Measurements from ENCODE around the gene C1QTNF7.

Gene C1QTNF7

DNA sequence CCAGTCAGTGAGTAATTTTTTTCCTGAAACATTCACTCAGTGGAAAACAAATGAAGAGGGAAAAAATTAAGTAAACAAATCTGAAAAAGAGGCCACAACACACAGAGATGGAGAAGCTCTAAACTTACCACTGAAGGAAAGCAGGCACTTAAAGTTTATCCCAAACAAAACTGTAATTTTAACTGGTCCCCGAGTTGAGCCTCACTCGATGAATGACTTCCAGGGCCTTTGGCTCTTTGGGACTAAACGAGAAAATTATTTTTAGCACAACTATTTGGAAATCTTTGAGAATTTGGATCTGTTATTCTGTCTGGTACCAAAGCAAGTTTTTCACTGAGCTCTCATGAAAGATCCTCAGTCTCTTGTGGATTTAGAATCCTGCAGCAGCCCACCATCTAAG lies at the start of gene C1QTNF7:
Gene C1QTNF7, plus strand, starts transcription at position 333 of the 400 bp plus-strand sequence. CDS start 7,711 bp downstream, outside the sequence.
- DNase-seq (ENCODE audit: low spot score) = no peak

- peak; percentile 31 for DNase-seq (ENCODE audit: low spot score)
These were observed 49.8 kb upstream of the C1QTNF7 start for GRCh38 chr4:15378062-15378461.

DNA sequence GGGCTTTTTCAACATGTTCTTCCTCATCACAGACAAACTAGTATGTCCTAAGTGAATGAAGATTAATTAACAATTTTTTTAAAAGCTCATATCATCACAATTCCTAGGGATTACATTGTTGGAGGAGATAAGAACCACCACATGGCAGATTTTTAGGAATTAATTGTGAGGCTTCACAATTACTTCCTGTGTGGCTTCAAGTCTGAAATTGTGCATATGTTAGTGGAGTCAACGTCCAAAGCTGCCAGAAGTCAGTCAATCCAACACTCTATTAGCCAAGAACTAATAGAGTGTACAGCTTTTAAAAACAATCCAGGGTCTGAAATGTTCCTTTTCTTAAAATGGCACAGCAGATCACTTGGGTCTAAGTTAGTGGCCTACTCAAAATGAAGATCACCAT lies 49.3 kb upstream of the C1QTNF7 start:
- no peak for DNase-seq (ENCODE audit: low spot score)

GRCh38 chr4:15381806-15382338 lies 46.0 kb upstream of the C1QTNF7 start:
- no peak for DNase-seq (ENCODE audit: low spot score)

GRCh38 chr4:15382669-15383273 lies 45.1 kb upstream of the C1QTNF7 start:
- DNase-seq (ENCODE audit: low spot score) = no peak

GRCh38 chr4:15385515-15385914 lies 42.3 kb upstream of the C1QTNF7 start:
- DNase-seq (ENCODE audit: low spot score) = no peak

DNA sequence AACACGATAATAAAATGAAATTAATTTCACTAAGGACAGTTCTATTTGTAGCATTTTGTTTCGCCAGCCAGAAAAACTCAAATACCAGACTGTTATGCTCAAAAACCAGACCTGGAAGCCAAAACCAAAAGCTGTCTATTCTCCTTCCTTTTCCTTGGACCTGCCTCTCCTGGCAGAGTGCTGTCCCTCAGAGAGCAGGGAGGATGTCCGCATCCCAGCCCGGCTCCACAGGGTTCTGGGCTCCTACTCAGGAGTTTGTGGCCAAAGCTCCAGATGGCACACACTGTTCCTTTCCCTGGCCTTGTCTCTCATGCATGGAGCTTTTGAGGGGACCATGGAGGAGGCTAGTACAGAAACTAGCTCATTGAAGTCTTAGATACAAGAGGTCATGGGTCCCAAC lies 41.9 kb upstream of the C1QTNF7 start:
- DNase-seq (ENCODE audit: low spot score) = peak; percentile 18

DNA sequence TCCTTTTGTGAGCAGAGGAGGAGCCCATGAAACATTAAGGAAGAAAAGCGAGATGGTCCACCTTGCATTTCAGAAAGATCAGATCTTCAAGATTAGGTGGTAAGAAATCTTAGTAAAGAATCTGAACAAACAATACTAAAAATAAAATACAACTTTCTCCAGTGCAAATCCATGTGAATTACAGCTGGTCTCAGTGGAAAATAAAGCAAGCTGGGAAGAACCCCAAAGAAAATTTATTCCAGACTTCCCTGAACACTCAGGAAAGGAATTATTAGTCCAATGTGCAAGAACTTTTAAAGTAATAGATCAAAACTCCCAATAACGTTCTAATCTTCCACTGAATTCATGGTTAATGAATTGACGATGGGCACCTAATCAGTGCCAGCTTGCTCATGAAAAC lies 37.3 kb upstream of the C1QTNF7 start:
- no peak for DNase-seq (ENCODE audit: low spot score)

- DNase-seq (ENCODE audit: low spot score) = no peak
These were observed 35.6 kb upstream of the C1QTNF7 start for GRCh38 chr4:15392053-15392805.

DNA sequence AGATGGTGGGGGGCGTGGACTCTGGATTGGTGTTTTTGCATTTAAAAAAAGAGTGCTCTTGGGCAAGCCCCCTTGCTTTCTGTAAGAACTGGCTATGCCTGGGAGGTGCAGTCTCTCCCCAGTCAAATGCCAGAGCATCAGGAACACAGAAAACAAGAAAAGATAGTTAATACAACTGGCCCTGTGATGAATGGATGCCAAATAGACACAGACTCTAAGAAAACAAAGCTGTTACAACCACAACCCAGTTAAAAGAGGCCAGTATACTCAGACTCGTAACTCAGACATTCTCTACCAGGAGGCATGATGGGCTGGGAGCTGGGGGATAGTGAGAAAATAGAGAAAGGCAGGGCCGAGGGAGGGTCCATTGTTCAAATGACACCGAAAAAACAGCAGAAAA lies 32.5 kb upstream of the C1QTNF7 start:
- peak; percentile 22 for DNase-seq (ENCODE audit: low spot score)

DNA sequence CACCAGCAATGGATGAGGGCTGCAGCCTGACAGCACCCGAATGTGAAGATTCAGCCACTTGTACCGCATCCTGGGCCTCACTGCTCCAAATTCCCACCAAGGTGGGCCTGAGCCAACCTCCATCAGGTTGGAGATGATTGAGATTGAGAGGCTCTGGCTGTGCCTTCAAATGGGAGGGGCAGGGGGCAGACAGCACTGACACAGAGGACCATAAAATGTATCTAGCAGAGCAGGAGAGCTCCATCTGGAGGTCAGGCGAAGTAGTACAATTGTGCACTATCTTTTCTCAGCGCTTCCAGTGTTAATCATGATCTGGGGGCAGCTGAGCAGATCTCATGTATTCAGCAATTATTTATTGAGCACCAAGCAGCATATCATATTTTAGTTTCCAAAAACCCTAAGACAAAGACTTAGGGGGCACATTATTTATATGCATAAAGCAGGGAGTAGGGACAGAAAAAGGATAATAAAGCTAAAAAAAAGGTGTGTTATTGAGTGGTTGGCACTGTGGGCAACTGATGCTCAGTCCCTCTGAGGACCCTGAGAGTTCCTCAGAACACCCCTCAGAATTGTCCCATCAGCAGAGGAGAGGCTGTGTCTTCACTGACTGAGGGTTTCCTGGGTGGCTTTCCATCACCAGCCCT lies 31.6 kb upstream of the C1QTNF7 start:
- peak; percentile 61 for DNase-seq (ENCODE audit: low spot score)

- DNase-seq (ENCODE audit: low spot score) = no peak
These were observed 29.8 kb upstream of the C1QTNF7 start for GRCh38 chr4:15398001-15398400.

DNA sequence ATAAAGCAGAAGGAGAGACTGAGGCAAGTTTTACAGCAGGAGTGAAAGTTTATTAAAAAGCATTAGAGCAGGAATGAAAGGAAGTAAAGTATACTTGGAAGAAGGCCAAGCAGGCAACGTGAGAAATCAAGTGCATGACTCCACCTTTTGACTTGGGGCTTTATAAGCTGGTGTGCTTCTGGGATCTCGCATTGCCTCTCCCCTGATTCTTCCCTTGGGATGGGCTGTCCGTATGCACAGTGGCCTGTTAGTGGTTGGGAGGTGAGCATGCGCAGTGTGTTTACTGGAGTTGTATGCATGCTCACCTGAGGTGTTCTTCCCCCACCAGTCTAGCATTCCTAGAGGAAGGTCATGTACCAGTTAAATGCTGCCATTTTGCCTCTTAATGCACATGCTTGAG lies 29.1 kb upstream of the C1QTNF7 start:
- no peak for DNase-seq (ENCODE audit: low spot score)

- no peak for DNase-seq (ENCODE audit: low spot score)
These were observed 27.6 kb upstream of the C1QTNF7 start for GRCh38 chr4:15400226-15400625.

DNA sequence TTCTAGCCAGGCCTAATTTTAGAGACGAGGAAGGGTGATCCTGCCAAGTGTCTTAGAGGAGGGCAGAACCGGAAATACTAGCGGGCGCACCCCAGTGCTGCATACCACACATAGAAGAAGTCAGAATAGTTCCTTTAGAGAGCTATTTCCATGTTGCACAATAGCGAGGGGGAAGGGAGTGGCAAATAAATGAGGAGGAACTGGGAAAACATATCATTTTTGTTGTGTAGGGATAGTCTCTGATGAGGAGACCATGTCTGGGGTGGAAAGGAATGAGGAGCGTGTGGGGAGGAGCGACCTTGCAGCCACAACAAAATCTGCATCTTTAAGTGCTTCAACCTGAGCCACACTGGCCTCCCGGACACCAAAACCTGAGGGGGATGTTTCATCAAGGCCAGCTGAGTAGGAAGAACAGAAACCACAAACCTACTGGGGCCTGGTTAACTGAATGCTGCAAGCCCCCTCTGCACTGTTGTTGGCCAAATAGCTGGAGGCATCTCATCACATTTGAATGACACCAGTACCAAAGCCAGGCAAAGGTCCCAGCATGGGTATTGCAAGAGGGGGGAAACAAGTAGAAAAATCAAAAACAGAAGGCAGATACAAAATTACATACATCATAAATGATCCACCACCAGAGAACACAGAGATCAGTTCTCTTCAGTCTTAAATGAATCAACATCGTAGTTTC lies 26.7 kb upstream of the C1QTNF7 start:
- DNase-seq (ENCODE audit: low spot score) = peak; percentile 89

DNA sequence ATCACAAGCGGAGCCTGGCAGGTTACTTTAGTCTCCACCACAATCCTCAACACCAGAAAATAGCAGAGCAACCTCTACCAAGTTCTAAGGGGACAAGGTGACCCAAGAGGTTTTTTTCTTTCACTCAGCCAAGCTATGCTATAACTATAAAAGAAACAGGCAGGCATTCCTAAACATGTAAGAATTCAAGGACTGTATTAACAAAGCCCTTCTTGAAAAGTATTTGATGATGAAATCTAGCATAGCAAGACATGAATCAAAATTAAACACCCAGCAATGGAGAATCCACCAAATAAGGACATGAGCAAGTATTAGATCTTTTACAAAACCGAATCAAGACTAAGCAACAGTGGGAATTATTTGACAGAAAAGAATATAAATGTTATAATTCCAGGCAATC lies 25.7 kb upstream of the C1QTNF7 start:
- peak; percentile 33 for DNase-seq (ENCODE audit: low spot score)

- no peak for DNase-seq (ENCODE audit: low spot score)
These were observed 24.9 kb upstream of the C1QTNF7 start for GRCh38 chr4:15402974-15403373.

DNA sequence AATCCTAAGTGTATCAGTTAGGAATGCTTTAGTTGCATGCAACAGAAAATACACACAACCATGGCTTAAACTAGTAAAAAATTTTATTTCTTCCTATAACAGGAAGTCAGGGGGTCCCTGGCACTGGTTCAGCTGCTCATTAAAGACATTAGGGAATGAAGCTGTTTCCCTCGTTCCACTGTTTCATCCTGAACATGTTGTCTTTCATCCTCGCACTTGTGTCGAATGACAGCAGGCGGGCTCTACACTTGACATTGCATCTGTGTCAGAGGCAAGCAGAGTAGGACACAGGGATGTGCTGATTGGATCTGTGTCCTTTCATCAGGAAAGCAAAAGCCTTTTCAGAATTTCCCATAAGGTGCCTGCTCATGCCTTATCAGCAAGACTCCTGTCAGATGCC lies 22.8 kb upstream of the C1QTNF7 start:
- DNase-seq (ENCODE audit: low spot score) = no peak

GRCh38 chr4:15410750-15411149 lies 17.1 kb upstream of the C1QTNF7 start:
- DNase-seq (ENCODE audit: low spot score) = no peak

DNA sequence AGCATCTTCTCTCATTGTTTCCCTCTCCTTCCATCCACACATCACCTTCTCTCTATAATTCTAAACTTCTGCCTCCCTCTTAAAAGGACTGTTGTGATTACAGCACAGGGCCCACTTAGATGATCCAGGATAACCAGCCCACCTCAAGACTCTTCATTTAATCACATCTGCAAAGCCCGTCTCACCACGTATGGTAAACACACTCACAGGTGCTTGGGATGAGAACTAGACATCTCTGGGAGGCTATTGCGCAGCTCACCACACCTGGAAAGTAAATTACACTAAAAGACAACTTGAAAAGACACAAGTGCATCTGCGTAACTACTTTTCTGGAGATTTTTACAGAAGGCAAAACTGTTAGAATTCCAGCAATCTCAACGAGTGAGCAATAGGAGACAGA lies 15.4 kb upstream of the C1QTNF7 start:
- DNase-seq (ENCODE audit: low spot score) = no peak

GRCh38 chr4:15413010-15413622 lies 14.7 kb upstream of the C1QTNF7 start:
- no peak for DNase-seq (ENCODE audit: low spot score)

DNA sequence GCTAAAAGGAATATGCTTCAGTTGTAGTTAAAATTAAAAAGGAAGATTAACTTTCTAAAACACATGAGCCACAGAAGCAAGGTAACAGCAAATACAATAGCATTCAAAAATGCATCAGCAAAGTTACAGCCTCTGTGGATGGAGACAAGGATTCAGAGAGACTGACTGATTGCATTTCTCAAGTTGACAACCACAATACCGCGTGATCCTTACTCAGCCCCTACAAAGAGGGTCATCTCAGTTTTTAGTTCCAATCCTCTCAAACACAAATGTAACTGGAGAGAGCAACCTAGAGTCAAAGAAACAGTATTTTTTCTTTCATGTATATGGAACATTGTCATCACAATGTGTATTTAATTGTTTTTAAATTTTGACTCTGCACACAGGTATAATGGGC lies 14.2 kb upstream of the C1QTNF7 start:
- no peak for DNase-seq (ENCODE audit: low spot score)
